Karpas-422 (cell line): Measurements from ENCODE around the gene FRG2B. TPM values are rescaled to one million over a fixed set of nuclear protein-coding genes. Genes with fewer than 3 reads are reported as not detected.
"Not testable (repeated sequence)": the region's sequence is repeated elsewhere in the genome, so short reads cannot be mapped to it uniquely, and the experiment has no call there.

Experiments used
- DNase-seq: peaks from one replicate; pipeline ENCODE4 v3.0.0-alpha.2; 2015
- H2AFZ ChIP-seq: fragments of 200-600 bp; sonication (generic); 2 replicates; pipeline ENCODE4 v1.6.1; 2014; ENCODE audit warnings: antibody characterized with exemption, low read length, mixed read lengths
- H3K27ac ChIP-seq: fragments of 200-600 bp; sonication (generic); 2 replicates; pipeline ENCODE4 v1.5.1; 2014; ENCODE audit warnings: mild to moderate bottlenecking, low read length, moderate library complexity
- H3K27me3 ChIP-seq: fragments of 200-600 bp; sonication (generic); 2 replicates; pipeline ENCODE4 v1.6.1; 2014; ENCODE audit warnings: low read length, mixed read lengths
- H3K36me3 ChIP-seq: fragments of 200-600 bp; sonication (generic); 2 replicates; pipeline ENCODE4 v1.6.1; 2014; ENCODE audit warnings: low read length, mixed read lengths; ENCODE audit not compliant: insufficient read depth
- H3K4me1 ChIP-seq: fragments of 200-600 bp; sonication (generic); 2 replicates; pipeline ENCODE4 v1.6.1; 2014; ENCODE audit warnings: mild to moderate bottlenecking, low read length, mixed read lengths
- H3K4me2 ChIP-seq: fragments of 200-600 bp; sonication (generic); 2 replicates; pipeline ENCODE4 v1.6.1; 2014; ENCODE audit warnings: low read length, low read depth, mild to moderate bottlenecking; ENCODE audit not compliant: poor library complexity, severe bottlenecking
- H3K4me3 ChIP-seq: fragments of 200-600 bp; sonication (generic); 2 replicates; pipeline ENCODE4 v1.5.1; 2014; ENCODE audit warnings: mild to moderate bottlenecking, antibody characterized with exemption, low read length, mixed read lengths
- H3K79me2 ChIP-seq: fragments of 200-600 bp; sonication (generic); 2 replicates; pipeline ENCODE4 v1.6.1; 2014; ENCODE audit warnings: mild to moderate bottlenecking, low read length, mixed read lengths
- H3K9ac ChIP-seq: fragments of 200-600 bp; sonication (generic); 2 replicates; pipeline ENCODE4 v1.6.0; 2014; ENCODE audit warnings: low read length
- H3K9me2 ChIP-seq: fragments of 200-600 bp; sonication (generic), shearing (Covaris generic); replicated peaks from 2 replicates; pipeline ENCODE4 v1.6.0; 2014; ENCODE audit warnings: mild to moderate bottlenecking, low read length, moderate library complexity; ENCODE audit not compliant: insufficient read depth
- H3K9me3 ChIP-seq: fragments of 300-700, 200-600 bp; sonication (generic); 2 replicates; pipeline ENCODE4 v1.6.1; 2014; ENCODE audit warnings: low read length, mixed read lengths
- H4K20me1 ChIP-seq: fragments of 200-600 bp; sonication (generic); 2 replicates; pipeline ENCODE4 v1.6.1; 2014; ENCODE audit warnings: mild to moderate bottlenecking, antibody characterized with exemption, low read length, low read depth; ENCODE audit not compliant: insufficient read depth
- total RNA-seq: library from RNA; depleted of rRNA; stranded (reverse); fragments of >200 nt; shearing (Covaris generic); gene quantifications from 2 replicates; pipeline ENCODE4 v1.2.3, GENCODE V29; 2014; ENCODE audit warnings: low replicate concordance

The FRG2B gene
- total RNA-seq, 1 experiment from 2014 or later: not detected

GRCh38 chr10:133637846-133638235 is 11.2 kb upstream of the FRG2B start:
- H4K20me1 ChIP-seq, H3K4me3 ChIP-seq, H3K27me3 ChIP-seq, H3K36me3 ChIP-seq, H3K27ac ChIP-seq, H3K4me2 ChIP-seq, H3K9me2 ChIP-seq, H3K9me3 ChIP-seq, DNase-seq, H3K9ac ChIP-seq, H3K4me1 ChIP-seq, H3K79me2 ChIP-seq, H2AFZ ChIP-seq: not testable (repeated sequence)

- H3K27ac ChIP-seq, H3K9ac ChIP-seq, H3K9me3 ChIP-seq, H3K4me1 ChIP-seq, H3K4me2 ChIP-seq, DNase-seq, H3K9me2 ChIP-seq, H2AFZ ChIP-seq, H3K4me3 ChIP-seq, H3K36me3 ChIP-seq, H3K79me2 ChIP-seq, H3K27me3 ChIP-seq, H4K20me1 ChIP-seq: not testable (repeated sequence)
These were observed 10.7 kb upstream of the FRG2B start for GRCh38 chr10:133637202-133637845.

GRCh38 chr10:133630723-133631249 is 4.2 kb upstream of the FRG2B start:
- not testable (repeated sequence) for H4K20me1 ChIP-seq, H3K9me2 ChIP-seq, H3K79me2 ChIP-seq, H3K9ac ChIP-seq, H3K27ac ChIP-seq, H3K9me3 ChIP-seq, H3K27me3 ChIP-seq, H3K4me1 ChIP-seq, H3K36me3 ChIP-seq, DNase-seq, H2AFZ ChIP-seq, H3K4me2 ChIP-seq, H3K4me3 ChIP-seq

GRCh38 chr10:133622544-133622943 is 4.1 kb downstream of the FRG2B start:
- not testable (repeated sequence) for H4K20me1 ChIP-seq, H3K4me2 ChIP-seq, H3K79me2 ChIP-seq, H3K9ac ChIP-seq, H3K27ac ChIP-seq, DNase-seq, H3K9me3 ChIP-seq, H3K9me2 ChIP-seq, H3K36me3 ChIP-seq, H3K4me3 ChIP-seq, H3K27me3 ChIP-seq, H3K4me1 ChIP-seq, H2AFZ ChIP-seq

GRCh38 chr10:133618851-133619250 is 7.7 kb downstream of the FRG2B start:
- no peak overlapping the region for H3K4me2 ChIP-seq
- no peaks in the 10 kb centered on the region for H3K4me1 ChIP-seq
- H3K9ac ChIP-seq: no peak overlapping the region
- no peaks in the 10 kb centered on the region for H4K20me1 ChIP-seq
- H3K27me3 ChIP-seq: no peaks in the 10 kb centered on the region
- no peak for DNase-seq
- no peak overlapping the region for H3K4me3 ChIP-seq
- no peak overlapping the region for H2AFZ ChIP-seq
- no peak overlapping the region for H3K27ac ChIP-seq
- H3K79me2 ChIP-seq: no peaks in the 10 kb centered on the region
- H3K9me3 ChIP-seq: no peaks in the 10 kb centered on the region
- H3K36me3 ChIP-seq: no peaks in the 10 kb centered on the region
- H3K9me2 ChIP-seq: no peaks in the 10 kb centered on the region

- no peak overlapping the region for H3K27ac ChIP-seq
- no peaks in the 10 kb centered on the region for H3K36me3 ChIP-seq
- H3K79me2 ChIP-seq: no peaks in the 10 kb centered on the region
- no peak overlapping the region for H3K4me3 ChIP-seq
- no peaks in the 10 kb centered on the region for H4K20me1 ChIP-seq
- no peak overlapping the region for H3K4me2 ChIP-seq
- no peak overlapping the region for H2AFZ ChIP-seq
- no peaks in the 10 kb centered on the region for H3K9me3 ChIP-seq
- DNase-seq: no peak
- no peak overlapping the region for H3K9ac ChIP-seq
- H3K4me1 ChIP-seq: no peaks in the 10 kb centered on the region
- no peaks in the 10 kb centered on the region for H3K9me2 ChIP-seq
- H3K27me3 ChIP-seq: no peaks in the 10 kb centered on the region
These were observed 9.4 kb downstream of the FRG2B start for GRCh38 chr10:133617196-133617595.

- Histone ChIP-seq H3K36me3 (no peaks in the 10 kb centered on the region), H3K9me3 (no peaks in the 10 kb centered on the region), H3K9ac (no peak overlapping the region), H3K79me2 (no peaks in the 10 kb centered on the region), H2AFZ (no peak overlapping the region), H3K4me2 (no peak overlapping the region), H4K20me1 (no peaks in the 10 kb centered on the region), H3K4me1 (no peaks in the 10 kb centered on the region), H3K4me3 (no peak overlapping the region), H3K27ac (no peak overlapping the region), H3K9me2 (no peaks in the 10 kb centered on the region), H3K27me3 (no peaks in the 10 kb centered on the region)
- no peak for DNase-seq
These were observed 10.0 kb downstream of the FRG2B start for GRCh38 chr10:133616371-133617130.

- H3K4me1 ChIP-seq: no peaks in the 10 kb centered on the region
- no peaks in the 10 kb centered on the region for H3K9me3 ChIP-seq
- DNase-seq: no peak
- no peak overlapping the region for H3K4me3 ChIP-seq
- no peaks in the 10 kb centered on the region for H3K9me2 ChIP-seq
- H3K27me3 ChIP-seq: no peaks in the 10 kb centered on the region
- no peak overlapping the region for H3K27ac ChIP-seq
- H3K79me2 ChIP-seq: no peaks in the 10 kb centered on the region
- no peaks in the 10 kb centered on the region for H4K20me1 ChIP-seq
- no peak overlapping the region for H3K9ac ChIP-seq
- no peaks in the 10 kb centered on the region for H3K36me3 ChIP-seq
- H3K4me2 ChIP-seq: no peak overlapping the region
- no peak overlapping the region for H2AFZ ChIP-seq
These were observed 11.6 kb downstream of the FRG2B start for GRCh38 chr10:133614830-133615580.
